Amygdala (tissue), 56 donors: ENCODE data around the gene ZNF3.

Experiments used
- DNase-seq, 56 donors: peaks; one replicate each; lab custom pipeline; 2025; lab: John Stamatoyannopoulos, UW

ZNF3 gene

DNA sequence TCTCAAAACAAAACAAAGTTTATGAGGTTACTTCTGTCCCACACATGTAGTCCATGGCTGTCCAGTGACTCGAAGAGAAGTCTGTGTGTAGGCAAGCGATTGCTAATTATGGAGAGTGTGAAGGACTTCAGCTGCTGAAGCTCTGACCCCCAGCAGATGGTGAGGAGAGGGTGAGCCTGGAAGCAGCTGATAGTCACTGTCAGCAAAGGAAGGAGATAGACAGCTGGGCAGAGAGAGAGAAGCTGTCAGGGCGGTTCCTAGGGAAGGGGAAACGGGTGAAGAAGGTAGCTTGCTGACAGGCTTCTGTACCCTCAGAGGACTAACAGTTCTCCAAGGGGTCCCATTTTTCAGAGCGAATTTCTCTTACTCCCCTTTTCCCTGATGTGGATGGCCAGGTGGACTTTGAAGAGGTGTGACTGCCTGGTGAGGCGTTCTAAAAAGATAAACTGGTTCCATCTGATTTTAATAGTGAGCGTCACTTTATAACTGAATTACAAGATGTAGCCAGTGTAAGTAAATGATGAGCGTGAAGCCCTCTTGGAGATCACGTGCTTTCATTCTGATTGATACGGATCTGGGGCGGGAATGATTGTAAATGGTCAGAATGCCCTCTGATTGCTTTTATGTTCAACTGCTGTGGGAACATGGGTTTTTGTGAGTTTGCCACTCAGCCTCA lies 19.9 kb downstream of the ZNF3 start:
- no peak for DNase-seq

DNA sequence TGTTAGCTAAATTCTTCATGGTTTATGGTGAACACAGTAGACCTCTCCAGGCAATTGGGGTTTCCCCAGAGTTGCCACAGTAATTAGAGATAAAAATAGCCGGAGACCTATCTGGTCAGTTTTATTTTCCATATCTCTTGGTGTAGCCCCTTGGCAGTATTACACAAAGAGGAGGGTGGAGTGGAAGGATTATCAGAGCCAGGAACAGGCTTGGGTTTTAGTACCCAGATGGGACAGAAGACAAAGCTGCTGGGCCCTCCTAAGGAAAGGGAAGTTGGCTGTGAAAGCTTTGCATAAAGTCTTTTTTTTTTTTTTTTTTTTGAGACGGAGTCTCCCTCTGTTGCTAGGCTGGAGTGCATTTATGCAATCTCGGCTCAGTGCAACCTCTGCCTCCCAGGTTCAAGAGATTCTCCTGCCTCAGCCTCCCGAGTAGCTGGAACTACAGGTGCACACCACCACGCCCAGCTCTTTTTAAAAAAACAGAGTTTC lies 22.2 kb downstream of the ZNF3 start:
- no peak for DNase-seq

DNA sequence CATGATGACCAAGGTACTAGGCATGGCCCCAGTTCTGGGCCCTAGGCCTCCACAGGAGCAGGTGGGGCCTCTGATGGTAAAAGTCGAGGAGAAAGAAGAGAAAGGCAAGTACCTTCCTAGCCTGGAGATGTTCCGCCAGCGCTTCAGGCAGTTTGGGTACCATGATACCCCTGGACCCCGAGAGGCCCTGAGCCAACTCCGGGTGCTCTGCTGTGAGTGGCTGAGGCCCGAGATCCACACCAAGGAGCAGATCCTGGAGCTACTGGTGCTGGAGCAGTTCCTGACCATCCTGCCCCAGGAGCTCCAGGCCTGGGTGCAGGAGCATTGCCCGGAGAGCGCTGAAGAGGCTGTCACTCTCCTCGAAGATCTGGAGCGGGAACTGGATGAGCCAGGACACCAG lies 24.5 kb downstream of the ZNF3 start:
- DNase-seq = no peak

DNA sequence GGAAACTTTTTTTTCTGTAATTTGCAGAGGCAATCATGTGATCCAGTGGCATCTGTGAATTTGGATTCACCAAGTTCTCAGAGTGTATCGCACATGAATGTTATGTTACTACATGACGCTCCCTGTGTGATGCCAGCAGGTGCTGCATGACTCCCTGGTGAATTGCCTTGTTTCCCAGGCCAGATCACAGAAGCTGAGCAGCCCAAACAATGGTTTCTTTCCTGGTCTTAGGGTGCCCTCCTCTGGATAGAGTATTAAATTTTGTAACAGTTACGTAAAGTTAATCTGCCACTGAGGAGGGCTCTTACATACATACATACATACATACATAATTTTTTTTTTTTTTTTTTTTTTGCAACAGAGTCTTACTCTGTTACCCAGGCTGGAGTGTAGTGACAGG lies 28.3 kb downstream of the ZNF3 start:
- DNase-seq = peak in 44 of 56 donors; percentile 6 to 76 (median 37)

DNA sequence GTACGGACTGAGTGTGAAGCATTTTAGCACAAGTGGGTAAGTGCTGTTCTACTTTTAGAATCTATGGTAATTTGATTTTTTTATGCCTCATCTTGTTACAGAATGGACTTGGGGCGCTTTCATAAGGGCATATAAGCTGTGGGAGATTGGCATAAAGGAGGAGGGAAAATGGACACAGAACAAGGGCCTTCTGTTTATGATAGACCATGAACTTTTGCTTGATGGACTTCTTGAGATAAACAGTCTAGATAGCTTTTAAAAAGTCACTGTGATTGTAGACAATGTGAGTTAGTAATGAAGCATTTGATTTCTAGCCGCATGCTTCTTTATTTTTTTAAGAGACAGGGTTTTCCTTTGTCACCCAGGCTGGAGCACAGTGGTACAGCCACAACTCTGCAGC lies 29.9 kb downstream of the ZNF3 start:
- no peak for DNase-seq

DNA sequence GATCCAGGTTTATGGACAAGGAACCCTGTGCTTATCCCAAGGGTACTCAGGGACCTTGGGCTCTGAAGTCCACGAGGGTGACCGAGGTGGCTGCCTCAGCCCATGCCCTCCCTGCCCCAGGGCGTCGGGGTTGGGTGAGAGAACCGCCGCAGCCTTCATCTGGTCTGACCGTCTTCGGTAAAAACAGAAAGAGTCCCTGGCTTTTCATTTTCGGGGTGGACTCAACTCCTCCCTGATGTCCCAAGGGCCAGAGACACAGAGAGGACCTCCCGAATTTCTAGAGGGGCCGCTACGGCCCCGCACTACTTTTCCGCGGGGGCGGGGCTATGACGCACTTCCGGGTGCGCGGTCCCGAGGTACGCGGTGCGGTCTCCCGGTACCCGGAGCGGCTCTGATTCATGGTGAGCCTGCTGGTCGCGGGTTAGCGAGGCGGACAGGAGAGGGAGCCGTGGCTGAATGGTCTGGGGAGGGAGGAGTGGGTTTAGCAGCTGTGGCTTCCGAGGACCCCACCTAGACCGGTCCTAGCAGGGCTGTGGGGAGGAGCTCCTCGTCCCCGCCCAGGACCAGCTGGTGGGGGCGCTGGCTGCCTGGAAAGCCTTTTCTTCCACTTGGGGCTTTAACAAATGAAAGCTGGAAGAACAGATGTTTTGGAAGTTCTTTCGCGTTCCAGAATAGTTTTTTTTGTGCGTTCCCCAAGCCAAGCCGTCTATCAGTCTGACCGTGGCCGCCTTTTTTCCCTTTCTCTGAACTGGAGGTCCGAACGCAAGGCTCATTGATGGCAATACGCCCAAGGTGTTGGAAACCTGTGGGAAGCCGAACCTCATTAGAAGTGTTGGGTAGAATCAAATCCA lies 31.9 kb downstream of the ZNF3 start, which contains the start of gene ZSCAN21:
Gene ZSCAN21 (plus strand): TSS at position 334 of the 851 bp plus-strand sequence. CDS start 7,233 bp downstream, outside the sequence.
- peak in 55 of 56 donors; percentile 32 to 86 (median 73) for DNase-seq

DNA sequence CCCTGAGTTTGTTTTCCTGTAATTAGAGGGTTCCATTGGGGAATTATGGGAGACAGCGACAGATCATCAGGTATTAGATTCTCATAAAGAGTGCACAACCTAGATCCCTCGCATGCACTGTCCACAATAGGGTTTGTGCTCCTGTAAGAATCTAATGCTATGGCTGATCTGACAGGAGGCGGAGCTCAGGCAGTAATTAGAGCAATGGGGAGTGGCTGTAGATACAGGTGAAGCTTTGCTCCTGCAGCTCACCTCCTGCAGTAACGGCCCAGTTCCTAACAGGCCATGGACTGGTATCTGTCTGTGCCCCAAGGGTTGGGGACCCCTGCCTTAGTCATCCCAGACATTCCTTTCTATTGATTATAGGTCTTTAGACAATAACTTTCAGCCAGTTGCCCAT lies 32.8 kb downstream of the ZNF3 start:
- no peak for DNase-seq

DNA sequence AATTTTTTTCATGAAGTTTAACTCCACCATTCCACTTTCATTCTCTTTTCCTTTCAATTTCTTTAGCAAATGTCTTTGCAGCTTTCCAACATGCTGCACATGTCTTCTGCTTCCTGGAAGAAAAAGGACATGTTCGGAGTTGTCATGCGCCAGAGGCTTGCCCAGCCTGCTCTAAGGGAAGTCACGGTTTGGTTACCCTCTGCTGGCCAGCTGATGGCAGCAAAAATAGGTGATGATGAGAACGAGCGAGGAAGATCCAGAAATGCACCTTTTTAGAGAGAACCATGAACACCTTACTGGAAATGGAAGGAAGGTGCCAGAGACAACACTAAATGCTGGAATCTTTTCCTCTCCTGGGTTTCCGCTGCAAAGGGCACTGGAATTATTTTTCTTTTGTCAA lies 36.8 kb downstream of the ZNF3 start:
- peak in 6 of 56 donors; percentile 1 to 15 (median 3) for DNase-seq

DNA sequence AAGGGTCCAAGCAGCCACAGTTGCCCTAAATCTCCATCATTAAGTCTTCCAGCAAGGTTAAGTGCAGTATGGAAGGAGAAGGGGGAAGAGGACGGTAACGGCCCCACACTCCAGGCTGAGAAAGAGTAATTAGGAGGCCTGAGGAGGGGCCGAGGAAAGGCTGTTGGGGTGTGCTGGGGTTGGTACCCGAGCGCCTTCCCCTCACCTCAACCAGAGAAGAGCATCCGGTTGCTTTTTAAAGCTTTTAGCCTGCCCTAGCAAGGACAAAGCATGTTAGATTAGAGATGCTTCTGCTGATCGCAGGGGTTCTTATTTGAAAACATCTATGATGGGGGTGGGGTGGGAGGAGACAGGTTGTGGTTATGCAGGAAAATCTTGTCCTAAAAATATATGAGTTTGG lies 40.9 kb downstream of the ZNF3 start:
- no peak for DNase-seq

DNA sequence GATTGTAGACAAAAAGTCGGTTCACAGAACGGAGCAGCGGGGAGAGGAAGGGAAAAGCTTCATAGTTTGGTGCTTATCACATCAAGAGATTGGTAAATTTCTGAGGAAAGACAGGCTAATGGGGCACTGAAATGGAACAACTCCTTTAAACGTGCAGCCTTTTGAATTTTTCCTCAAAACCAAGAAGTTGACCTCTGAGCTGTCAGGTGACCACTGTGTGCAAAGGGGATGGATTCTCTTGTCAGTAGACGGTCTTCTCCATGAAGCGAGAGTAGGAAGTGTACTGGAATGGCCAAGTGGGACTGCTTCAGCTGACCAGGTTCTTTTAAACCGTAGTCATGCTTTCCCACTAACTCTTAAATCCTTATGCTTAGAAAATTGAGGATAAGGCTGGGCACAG lies 43.2 kb downstream of the ZNF3 start:
- DNase-seq = no peak

DNA sequence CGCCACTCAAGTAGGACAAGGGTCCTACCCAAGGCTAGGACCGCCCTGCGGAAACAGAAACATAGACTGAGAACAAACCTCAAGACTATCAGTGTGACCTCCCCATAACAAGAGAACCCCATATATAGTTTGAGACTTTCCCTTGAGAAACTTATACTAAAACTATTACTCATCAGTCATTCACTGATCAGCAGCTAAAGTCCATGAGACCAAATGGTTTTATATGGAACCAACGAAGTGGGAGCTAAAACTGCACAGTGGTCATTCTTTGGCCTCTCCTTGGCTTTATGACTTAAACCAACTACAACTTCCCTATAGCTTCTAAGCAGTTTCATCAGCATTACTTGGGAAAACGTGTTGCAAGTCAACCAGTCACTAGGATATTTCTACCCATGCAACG lies 45.6 kb downstream of the ZNF3 start:
- DNase-seq = no peak

DNA sequence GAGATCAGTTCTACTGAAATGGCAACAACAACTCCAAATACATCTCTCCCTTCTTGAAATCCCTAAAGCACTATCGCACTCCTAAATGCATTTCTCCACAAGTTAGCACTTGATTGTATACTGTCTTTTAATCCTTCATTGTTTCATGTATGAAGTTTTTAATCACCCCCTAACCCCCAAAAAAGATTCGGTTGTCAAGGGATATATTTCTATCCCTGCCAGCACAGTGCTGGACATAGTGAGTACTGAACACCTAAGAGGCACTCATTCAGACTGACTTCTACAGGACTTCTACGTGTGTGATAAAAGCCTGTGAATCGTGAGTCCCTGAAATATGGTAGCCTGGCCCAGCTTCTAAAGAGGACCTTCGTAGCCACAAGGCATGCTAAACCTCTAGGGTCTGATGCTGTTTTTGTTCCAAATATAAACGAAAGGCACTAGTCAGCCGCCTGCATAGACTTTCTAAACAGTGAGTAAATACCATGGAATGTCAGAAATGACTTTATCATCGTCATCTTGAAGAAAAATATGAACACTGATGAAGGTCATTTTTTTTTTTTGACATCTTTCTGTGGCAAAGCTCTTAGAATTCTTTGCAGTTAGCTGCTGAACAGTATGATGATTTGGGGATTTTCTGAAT lies 46.5 kb downstream of the ZNF3 start:
- no peak for DNase-seq

DNA sequence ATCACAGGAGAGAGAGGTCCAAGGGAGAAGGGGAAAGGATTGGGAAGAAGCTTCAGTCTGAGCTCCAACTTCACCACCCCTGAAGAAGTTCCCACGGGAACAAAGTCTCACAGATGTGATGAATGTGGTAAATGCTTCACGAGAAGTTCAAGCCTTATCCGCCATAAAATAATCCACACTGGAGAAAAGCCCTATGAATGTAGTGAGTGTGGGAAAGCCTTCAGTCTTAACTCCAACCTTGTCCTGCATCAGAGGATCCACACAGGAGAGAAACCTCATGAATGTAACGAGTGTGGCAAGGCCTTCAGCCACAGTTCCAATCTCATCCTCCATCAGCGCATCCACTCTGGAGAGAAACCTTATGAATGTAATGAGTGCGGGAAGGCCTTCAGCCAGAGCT lies 48.0 kb downstream of the ZNF3 start:
- no peak for DNase-seq

DNA sequence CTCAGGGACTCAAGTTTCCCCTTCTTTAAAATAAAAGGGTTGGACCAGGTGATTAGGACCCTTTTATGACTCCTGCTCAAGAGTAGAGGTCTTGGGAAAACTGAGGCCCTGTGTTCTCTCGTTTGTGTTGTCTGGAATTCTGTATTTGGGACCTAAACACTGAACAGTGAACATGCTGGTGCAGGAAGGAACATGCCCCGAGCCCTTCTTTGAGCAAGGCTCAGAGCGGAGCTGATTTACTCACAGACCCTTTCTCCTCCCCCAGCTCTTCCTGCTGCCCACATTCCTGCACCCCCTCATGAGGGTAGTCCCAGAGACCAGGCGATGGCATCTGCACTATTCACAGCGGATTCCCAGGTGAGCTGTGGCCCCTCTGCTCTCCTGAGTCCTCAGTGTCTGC lies 51.9 kb downstream of the ZNF3 start:
- no peak for DNase-seq

DNA sequence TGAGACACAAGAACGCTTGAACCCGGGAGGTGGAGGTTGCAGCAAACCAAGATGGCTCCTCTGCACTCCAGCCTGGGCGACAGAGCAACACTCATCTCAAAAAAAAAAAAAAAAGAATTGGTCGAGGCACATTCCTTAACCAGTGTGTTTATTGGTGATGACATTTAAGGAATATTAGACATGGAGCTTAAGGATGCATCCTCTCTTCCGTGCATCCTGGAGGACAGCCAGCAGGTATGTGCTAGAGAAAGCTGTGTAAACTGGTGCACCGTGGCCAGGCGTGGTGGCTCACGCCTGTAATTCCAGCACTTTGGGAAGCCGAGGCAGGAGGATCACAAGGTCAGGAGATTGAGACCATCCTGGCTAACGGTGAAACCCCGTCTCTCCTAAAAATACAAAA lies 54.3 kb downstream of the ZNF3 start:
- no peak for DNase-seq

DNA sequence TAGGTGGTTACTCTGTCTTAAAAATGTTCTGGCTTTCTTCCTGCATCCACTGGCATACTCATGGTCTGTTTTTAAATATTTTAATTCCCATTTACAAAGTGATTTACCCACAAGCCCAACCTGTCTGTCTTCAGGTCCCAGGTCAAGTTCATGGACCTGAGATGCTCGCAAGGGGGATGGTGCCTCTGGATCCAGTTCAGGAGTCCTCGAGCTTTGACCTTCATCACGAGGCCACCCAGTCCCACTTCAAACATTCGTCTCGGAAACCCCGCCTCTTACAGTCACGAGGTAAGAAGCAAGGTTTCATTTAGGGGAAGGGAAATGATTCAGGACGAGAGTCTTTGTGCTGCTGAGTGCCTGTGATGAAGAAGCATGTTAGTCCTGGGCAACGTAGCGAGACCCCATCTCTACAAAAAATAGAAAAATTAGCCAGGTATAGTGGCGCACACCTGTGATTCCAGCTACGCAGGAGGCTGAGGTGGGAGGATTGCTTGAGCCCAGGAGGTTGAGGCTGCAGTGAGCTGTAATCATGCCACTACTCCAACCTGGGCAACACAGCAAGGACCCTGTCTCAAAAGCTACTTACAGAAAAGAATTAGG lies 57.4 kb downstream of the ZNF3 start:
- no peak for DNase-seq

DNA sequence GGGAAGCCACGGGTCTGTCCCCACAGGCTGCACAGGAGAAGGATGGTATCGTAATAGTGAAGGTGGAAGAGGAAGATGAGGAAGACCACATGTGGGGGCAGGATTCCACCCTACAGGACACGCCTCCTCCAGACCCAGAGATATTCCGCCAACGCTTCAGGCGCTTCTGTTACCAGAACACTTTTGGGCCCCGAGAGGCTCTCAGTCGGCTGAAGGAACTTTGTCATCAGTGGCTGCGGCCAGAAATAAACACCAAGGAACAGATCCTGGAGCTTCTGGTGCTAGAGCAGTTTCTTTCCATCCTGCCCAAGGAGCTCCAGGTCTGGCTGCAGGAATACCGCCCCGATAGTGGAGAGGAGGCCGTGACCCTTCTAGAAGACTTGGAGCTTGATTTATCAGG lies 58.0 kb downstream of the ZNF3 start:
- DNase-seq = no peak

DNA sequence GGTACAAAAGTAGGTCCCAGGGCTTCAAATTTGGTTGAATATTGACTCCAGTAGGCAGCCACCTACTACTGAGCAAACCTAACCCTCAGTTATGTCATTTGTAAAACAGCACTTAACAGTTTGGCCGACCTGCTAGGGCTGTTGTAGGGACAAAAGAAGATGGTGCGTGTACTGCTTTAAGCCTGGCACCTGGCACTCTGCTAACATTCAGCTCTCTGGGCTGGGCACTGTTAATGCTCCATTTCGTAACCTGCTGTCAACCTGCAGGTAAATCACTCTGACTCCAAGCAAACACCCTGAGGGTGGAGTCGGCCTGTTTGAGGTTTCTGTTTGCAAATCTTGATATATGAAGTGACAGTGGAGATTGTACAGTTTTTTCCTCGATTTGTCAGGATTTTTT lies 58.9 kb downstream of the ZNF3 start:
- no peak for DNase-seq

DNA sequence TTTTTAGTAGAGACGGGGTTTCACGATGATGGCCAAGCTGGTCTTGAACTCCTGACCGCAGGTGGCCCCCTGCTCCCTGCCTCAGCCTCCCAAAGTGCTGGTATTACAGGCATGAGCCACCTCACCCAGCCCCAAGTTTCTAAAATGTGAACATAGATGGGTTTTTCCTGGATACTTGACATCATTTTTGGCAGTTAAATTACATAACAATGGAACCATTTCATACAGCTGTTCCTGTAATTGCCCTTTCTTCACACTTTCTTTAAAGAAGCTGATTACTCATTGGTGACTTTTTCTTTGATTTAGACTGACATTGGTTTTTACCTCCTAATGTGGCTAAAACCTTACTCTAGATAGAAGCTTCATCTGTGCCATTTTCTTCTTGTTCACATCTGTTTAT lies 60.2 kb downstream of the ZNF3 start:
- DNase-seq = no peak
